Stimulated activated CD4-positive, alpha-beta T cell treated with anti-CD3 and anti-CD28 coated beads, Interleukin-12 subunit alpha, Interleukin-12 subunit beta, amount 100 ng/mL, for 4 hours (primary cell): Measurements from ENCODE around the gene ALG8.
A peak's percentile ranks its signal among the peaks of the same experiment; 100 is the strongest.
"Not testable (repeated sequence)": the region's sequence is repeated elsewhere in the genome, so short reads cannot be mapped to it uniquely, and the experiment has no call there.

ENCODE experiments used
- DNase-seq: peaks from one replicate; pipeline ENCODE4 v3.0.0-alpha.2; 2020

The ALG8 gene

GRCh38 chr11:78100261-78100660, 39.2 kb downstream of the ALG8 start:
- DNase-seq: no peak

DNA sequence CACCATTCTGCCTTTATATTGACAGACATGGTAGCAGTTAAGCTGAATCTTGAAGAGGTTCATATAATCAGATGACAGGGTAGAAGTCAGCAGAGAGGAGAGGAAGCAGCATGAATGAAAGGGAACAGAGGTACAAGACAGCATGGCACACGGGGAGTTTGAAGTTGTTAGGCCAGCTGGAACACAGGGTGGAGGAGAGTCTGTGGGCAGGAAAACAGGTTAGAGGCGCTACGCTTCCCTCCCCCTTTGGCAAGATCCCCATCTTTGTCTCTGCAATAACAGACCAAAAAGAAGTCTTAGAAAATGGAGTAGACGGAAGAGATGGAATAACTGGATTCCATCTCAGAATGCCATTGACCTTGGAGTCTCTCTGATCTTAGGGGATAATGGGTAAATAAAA, 39.8 kb downstream of the ALG8 start:
- no peak for DNase-seq

DNA sequence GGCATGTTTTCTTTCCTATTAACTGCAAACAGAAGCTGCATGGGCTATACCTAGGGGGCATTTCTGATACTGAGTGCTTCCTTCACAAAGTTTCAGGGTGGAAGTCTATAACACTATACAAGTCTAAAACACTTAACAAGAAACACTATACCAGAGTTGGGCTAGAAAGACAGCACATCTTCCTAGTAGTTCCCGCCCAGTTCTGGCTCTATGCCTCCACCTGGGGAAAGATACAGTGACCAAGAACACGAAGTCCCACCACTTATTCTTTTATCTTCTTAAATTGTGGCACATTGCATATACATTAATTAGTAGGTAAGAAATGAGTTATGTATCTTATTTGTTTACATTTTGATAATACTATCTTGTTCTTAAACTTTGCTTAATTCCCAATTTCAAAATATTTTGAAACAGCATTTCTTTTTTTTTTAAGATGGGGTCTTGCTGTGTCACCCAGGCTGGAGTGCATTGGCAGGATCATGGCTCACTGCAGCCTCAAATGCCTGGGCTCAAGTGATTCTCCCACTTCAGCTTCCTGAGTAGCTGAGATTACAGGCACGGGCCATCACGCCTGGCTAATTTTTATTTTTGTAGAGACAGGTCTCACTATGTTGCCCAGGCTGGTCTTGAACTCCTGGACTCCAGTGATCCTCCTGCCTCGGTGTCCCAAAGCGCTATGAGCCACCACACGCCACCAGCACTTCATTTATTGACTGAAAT, 41.6 kb downstream of the ALG8 start:
- DNase-seq: no peak

GRCh38 chr11:78094250-78094649, 45.2 kb downstream of the ALG8 start:
- no peak for DNase-seq

DNA sequence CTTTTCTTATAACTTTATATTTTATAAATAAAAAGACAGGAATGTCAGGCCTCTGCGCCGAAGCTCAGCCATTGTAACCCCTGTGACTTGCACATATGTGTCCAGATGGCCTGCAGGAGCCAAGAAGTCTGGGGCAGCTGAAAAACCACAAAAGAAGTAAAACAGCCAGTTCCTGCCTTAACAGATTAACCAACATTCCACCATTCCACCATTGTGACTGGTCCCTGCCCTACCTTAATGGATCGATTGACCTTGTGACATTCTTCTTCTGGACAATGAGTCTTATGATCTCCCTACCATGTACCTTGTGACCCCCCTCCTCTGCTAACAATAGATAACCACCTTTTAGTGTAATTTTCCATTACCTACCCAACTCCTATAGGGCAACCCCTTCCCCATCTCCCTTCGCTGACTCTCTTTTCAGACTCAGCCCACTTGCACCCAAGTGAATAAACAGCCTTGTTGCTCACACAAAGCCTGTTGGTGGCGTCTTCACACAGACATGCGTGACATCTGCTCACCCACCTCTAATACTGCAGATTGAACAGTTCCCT, 52.8 kb downstream of the ALG8 start:
- DNase-seq: not testable (repeated sequence)

- DNase-seq: no peak
These were observed 53.5 kb downstream of the ALG8 start for GRCh38 chr11:78085972-78086371.

DNA sequence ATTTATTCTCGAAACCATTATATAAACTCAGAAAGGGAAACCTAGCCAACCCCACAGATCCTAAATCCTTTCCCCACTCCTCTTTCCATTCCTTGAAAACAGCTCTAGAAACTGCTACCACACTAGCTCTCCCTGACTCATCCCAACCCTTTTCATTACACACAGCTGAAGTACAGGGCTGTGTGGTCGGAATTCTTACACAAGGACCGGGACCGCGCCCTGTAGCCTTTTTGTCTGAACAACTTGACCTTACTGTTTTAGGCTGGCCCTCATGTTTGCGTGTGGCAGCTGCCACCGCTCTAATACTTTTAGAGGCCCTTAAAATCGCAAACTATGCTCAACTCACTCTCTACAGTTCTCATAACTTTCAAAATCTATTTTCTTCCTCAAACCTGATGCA, 54.9 kb downstream of the ALG8 start:
- DNase-seq: not testable (repeated sequence)

- DNase-seq: no peak
These were observed 56.4 kb downstream of the ALG8 start for GRCh38 chr11:78083021-78083420.

DNA sequence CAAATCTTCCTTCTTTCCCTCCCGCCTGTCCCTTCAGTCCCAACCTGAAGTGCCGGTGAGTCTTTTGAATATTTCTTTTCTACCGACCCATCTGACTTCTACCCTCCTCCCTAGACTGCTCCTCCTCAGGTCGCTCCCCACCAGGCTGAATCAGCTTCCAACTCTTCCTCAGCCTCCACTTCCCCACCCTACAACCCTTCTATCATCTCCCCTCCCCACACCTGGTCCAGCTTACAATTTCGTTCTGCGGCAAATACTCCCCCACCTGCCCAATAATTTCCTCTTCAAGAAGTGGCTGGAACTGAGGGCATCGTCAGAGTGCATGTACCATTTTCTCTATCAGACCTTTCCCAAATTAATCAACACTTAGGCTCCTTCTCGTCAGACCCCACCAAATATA, 57.3 kb downstream of the ALG8 start:
- DNase-seq: no peak

DNA sequence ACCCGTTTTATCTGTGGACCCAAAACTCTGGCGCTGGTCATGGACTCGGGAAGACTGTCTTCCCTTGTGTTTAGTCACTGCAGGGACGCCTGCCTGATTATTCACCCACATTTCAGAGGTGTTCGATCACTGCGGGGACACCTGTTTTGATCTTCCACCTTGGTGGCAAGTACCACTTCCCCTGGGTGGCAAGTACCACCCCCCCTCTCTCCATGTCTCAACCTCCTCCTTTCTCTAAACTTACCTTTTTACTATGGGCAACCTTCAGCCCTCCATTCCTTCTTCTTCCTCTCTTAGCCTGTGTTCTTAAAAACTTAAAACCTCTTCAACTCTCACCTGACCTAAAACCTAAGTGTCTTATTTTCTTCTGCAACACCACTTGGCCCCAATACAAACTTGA, 57.8 kb downstream of the ALG8 start:
- DNase-seq: no peak

GRCh38 chr11:78080818-78081495, 58.5 kb downstream of the ALG8 start:
- no peak for DNase-seq

DNA sequence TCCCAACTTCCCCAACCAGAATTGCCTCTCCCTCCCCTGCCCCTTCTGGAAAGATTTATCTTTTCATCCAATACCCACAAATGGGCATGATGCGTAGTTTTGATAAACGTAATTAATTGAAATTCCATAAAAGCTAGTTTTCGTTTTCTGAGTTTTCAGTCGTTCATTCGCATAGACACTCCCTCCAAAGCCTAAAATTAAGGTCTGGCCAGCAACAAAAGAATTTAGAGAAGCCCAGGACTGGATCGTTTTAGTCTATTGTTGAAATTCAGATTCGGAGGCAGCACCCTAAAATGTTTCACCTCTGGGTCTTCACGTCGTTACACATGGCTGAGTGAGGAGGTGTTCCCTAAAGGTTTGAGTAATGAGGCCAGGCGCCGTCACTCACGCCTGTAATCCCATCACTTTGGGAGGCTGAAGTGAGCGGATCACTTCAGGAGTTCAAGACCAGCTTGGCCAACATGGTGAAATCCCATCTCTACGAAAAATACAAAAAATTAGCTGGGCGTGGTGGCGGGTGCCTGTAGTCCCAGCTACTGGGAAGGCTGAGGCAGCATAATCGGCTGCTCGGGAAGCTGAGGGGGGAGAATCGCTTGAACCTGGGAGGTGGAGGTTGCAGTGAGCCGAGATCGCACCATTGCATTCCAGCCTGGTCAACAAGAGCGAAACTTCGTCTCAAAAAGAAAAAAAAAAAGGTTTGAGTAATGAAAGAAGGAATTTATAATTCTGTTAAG, 59.2 kb downstream of the ALG8 start:
- no peak for DNase-seq

DNA sequence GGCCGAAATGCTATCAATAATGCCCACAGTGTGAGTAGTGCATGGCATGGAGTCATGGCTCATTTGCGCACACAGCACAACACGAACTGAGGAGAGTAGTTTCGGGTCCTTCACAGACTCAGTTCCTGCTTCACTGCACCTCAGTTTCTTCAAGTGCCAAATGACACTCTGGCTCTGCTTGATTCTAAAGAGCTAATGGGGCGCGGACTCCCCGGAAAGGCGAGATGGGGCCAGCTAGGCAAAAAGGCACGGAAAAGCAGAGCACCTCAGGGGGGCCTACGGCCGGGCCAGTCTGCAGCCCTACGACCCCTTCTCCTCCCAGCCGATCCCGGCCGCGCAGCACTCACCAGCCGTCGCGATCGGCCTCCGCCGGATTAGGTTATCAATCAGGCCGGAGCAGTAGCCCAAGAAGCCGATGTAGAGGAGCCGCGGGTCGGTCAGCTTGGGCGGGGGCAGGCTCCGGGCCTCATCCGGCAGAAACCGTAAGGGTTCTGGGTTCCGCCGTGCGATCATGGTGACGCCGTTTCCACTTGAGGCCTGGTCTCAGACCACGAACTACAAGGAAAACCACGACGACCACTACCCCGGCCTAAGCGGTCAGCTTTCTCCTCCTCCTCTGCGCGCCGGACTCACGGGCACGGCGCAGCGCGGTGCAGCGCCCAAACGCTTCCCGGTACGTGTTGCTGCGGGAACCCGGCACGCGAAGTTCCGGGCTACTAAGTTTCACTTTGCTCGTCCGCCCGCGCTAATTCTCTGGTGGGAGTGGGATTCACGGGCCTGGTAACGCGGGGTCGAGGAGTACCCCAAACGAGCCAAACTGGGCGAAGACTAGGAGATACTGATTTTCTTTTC, 60.0 kb downstream of the ALG8 start, which contains the start of gene NDUFC2:
NDUFC2 (minus strand) TSS at position 631 of the 852 bp plus-strand sequence; CDS start at position 513, 118 bp downstream.
- DNase-seq: peak; percentile 68

DNA sequence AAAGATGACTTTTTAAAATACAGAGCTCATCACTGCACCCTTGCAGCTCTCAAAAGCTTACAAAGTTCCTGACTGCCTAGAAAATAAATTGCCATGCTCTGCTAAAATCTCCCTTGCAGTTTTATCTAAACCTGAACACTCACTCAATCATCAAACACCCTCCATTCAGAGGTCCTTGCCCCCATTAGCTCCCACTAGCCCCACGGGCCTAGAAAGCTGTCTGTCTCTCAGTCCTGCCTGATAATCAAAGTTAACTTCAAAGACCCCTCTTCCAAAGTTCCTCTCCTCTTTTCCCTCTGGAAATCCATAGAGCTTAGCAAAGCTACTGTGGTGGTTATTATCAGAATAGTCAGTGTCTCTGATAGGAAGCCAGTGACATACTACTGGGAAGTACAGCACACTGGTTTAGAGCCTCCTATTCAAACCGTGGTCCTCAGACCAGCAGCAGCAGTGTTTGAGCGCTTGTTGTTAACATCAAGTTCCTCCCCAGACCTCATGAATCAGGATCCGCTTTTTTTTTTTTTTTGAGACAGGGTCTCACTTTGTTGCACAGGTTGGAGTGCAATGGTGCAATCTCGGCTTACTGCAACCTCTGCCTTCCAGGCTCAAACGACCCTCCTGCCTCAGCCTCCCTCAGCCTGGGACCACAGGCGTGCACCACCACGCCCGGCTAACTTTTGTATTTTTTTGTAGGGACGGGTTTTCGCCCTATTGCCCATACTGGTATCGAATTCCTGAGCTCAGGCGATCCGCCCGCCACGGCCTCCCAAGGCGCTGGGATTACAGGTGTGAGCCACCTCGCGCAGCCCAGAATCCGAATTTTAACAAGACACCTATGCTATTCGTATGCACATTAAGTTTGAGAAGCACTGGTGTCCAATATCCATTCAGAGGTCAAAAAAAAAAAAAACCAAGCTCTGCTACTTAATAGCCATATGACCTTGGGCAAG, 60.9 kb downstream of the ALG8 start:
- DNase-seq: no peak

GRCh38 chr11:78077592-78077991, 61.8 kb downstream of the ALG8 start:
- not testable (repeated sequence) for DNase-seq

DNA sequence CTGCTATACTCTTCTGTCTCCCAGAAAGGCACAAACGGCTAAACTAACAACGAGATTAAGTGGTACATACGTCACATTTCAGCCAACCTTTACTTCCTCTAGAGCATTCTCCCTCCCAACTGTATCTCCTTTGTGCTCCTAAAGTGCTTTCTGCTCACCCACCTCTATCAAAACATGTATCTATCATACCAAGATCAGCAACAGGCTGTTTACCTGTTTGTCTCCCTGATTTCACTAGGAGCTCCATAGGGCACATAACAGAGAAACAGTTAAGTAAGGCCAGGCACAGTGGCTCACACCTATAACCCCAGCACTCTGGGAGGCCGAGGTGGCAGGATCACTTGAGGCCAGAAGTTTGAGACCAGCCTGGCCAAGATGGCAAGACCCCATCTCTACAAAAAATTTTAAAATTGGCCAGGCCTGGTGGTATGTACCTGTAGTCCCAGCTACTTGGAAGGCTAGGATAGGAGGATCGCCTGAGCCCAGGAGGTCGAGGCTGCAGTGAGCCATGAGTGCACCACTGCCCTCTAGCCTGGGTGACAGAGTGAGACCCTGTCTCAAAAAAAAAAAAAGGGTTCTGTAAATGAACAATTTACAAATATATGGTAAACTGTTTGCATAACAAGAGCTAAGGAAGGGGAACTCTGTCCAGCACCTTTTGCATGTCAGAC, 62.6 kb downstream of the ALG8 start:
- no peak for DNase-seq

DNA sequence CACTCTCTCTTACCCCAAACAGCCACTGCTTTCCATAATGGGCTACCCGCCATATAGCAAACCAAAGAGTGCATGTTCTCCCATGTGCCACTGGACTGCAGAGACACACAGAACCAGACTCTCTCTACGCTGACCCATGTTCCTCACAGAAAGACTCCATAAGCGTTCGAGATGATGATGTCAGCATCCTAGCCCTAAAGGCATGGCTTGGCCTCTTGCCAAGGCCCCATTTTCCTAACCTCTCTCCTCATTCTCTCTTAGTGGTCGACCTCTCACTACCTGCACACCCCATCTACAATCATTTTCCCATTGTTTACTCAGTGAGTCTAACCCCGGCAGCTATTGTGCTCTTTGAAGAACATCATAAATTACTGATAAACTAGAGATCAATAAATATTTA, 64.7 kb downstream of the ALG8 start:
- no peak for DNase-seq

- no peak for DNase-seq
These were observed 67.0 kb downstream of the ALG8 start for GRCh38 chr11:78072455-78072854.

- DNase-seq: no peak
These were observed 67.7 kb downstream of the ALG8 start for GRCh38 chr11:78071717-78072116.

DNA sequence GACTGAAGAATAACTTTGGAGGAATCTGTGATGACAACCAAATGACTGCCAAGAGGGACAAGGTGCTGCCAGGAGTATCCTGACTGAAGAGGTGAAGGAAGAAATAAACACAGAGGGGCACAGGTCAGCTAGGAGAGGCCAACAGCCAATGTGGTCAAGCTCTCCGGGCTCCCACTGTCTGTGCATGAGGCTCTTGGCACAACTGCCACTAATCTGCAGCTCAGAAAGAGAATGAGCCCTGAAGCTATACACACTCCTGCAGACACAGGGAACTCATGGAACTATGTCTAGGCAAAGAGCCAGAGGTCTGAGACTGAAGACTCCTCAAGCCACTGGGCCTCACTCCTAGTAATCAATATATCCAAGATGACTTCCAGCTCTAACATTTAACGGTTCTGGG, 68.8 kb downstream of the ALG8 start:
- DNase-seq: no peak

DNA sequence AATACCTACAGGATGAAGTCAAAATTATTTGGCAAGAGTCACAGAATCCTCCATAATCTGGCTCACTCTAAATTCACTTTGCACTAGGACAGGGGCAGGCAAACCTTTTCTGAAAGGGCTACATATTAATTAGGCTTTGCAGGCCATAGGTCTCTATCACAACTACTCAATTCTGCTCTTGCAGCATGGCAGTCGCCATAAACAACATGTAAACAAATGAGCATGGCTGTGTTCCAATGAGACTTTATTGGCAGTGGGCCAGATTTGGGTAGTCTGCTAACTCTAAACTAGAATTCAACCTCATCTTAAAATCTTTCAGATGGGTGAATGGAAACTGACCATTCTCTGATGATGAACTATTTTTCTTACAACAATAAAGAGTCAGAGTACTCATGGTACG, 70.0 kb downstream of the ALG8 start:
- DNase-seq: no peak
